ENCODE results near the gene ARHGAP19. TPM values are rescaled to one million over a fixed set of nuclear protein-coding genes. Genes with fewer than 3 reads are reported as not detected.

The ARHGAP19 gene
- total RNA-seq, 2 donors from 2014 or later = 6.8 to 7.6 TPM

DNA sequence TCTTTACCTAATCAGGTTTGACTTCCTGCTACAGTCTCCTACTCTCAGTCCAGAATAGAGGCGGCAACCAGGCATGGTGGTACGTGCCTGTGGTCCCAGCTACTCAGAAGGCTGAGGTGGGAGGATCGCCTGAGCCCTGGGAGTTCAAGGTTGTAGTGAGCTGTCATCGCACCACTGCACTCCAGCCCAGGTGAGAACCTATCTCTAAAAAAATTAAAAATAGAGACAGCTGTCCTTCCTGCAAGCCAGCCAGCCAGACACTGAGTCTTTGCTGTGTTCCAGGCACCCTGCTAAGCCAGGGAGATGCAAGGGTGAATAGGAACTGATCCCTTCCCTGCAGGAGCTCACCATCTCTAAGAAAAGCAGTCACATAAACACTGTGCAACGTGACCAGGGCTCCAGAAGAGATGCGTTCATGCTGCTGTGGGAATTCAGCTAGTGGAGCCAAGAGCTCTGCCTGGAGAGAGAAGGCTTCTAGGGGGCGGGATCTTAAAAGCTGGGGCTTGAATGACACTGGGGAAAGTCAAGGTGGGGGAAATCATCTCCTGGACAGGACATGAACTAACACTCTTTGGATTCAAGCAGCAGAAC lies 84.6 kb downstream of the ARHGAP19 start:
- DNase-seq (ENCODE audit: low spot score) = peak; percentile 19
- intact Hi-C loops (cut with DNase I) = loop anchor here in 1 of 2 donors (5.0 kb wide), 1 partner anchor 136 kb away; no protein-coding TSS in a partner anchor

DNA sequence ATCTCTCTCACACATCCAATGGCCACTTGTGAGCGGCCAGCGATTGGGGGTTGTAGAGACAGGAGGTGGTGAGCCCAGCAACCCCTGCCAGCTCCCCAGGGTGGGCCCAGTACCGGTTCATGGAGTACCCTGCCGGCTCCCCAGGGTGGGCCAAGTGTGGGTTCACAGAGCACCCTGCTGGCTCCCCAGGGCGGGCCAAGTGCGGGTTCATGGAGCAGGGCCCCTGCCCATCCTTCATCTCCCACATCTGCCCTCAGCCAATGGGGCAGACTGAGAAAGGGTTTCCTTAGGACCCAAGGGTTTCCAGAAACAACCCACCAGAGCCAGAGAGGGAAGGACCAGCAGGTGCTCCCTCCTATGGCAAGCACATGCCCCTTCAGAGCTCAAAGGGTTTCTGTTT lies 85.3 kb downstream of the ARHGAP19 start:
- peak; percentile 75 for DNase-seq (ENCODE audit: low spot score)
- intact Hi-C loops (cut with DNase I) = loop anchor here in 1 of 2 donors (5.0 kb wide), 1 partner anchor 135 kb away; no protein-coding TSS in a partner anchor

- DNase-seq (ENCODE audit: low spot score) = peak; percentile 75
These were observed 87.4 kb downstream of the ARHGAP19 start for GRCh38 chr10:97204826-97205679.

GRCh38 chr10:97203220-97203619 lies 89.2 kb downstream of the ARHGAP19 start:
- DNase-seq (ENCODE audit: low spot score) = peak; percentile 63
- intact Hi-C loops (cut with DNase I) = no loop called here

More at GRCh38 chr10:97204826-97205679, 87.4 kb downstream of the ARHGAP19 start:
- intact Hi-C loops (cut with DNase I) = loop anchor here in 1 of 2 donors (5.0 kb wide), 1 partner anchor 133 kb away; no protein-coding TSS in a partner anchor

GRCh38 chr10:97200616-97201015 lies 91.8 kb downstream of the ARHGAP19 start:
- DNase-seq (ENCODE audit: low spot score) = peak; percentile 36
- intact Hi-C loops (cut with DNase I) = no loop called here

- intact Hi-C loops (cut with DNase I) = loop anchor here in 1 of 2 donors (5.0 kb wide), 1 partner anchor 122 kb away; no protein-coding TSS in a partner anchor
- DNase-seq (ENCODE audit: low spot score) = no peak
These were observed 93.3 kb downstream of the ARHGAP19 start for GRCh38 chr10:97199152-97199551.

DNA sequence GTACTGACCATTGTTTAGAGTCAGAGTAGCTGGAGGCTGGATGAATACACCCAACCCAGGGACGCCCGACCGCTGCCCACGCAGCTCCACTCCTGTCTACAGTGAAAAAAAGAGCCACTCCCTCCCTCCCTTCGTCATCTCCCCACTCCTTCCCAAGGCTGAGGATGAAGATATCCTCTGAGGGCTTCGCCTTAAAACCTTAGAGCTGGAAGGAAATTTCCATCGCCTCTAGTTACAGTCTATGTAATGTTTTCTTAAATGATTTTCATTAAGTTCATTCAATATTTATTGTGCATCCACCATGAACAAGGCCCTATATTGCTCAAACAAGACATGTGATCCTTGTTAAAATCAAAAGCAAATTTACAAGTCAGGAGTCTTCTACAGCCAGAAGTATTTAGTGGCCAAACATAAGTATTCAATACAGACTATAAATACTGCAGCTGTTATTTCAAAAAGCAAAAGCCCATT lies 95.4 kb downstream of the ARHGAP19 start:
- DNase-seq (ENCODE audit: low spot score) = peak; percentile 16
- intact Hi-C loops (cut with DNase I) = loop anchor here in 1 of 2 donors (5.0 kb wide), 1 partner anchor 120 kb away; no protein-coding TSS in a partner anchor

DNA sequence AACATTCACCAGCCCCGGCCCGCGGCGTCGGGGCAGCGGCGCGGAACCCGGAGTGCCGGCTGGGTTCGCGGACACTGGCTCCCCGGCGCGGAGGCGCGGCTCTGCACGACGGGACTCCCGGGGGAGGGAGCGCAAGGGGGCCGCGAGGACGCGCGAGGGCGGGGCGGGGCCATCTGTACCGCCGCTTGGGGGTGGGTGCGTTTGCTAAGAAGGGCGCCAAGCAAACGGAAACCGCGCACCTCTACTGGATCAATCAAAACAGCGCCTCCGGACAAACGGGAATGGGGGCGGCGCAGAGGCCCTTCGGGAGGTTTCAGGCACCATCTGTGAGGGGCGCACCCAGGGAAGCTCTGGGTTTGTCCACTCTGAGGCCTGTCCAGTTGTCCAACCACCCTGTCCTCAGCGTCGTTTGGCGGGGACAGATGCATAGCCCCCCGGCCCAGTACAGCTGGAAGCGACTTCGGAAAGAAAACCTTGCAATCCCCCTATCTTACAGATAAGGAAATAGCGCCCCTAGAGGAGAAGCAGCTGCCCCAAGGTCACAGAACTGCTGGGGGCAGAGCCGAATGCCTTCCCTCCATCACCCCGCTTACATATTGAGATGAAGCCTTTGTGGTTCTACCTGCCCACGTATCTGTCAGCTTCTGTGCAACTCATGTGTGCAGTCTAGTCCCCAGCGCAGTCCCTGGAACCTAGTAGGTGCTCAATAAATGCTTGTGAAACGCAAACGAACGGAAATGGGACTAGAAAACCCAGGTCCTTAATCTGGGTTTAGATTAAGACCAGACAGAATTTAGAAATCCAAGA lies 96.0 kb downstream of the ARHGAP19 start:
- DNase-seq (ENCODE audit: low spot score) = peak; percentile 83
- intact Hi-C loops (cut with DNase I) = loop anchor here in 1 of 2 donors (5.0 kb wide), 1 partner anchor 119 kb away; no protein-coding TSS in a partner anchor

- peak; percentile 54 for DNase-seq (ENCODE audit: low spot score)
- intact Hi-C loops (cut with DNase I) = loop anchor here in 1 of 2 donors (5.0 kb wide), 1 partner anchor 118 kb away; no protein-coding TSS in a partner anchor
These were observed 96.7 kb downstream of the ARHGAP19 start for GRCh38 chr10:97195706-97196222.

GRCh38 chr10:97192952-97193435 lies 99.4 kb downstream of the ARHGAP19 start:
- intact Hi-C loops (cut with DNase I) = no loop called here
- DNase-seq (ENCODE audit: low spot score) = peak; percentile 5

- intact Hi-C loops (cut with DNase I) = no loop called here
These were observed 102.0 kb downstream of the ARHGAP19 start for GRCh38 chr10:97190450-97190849.

DNA sequence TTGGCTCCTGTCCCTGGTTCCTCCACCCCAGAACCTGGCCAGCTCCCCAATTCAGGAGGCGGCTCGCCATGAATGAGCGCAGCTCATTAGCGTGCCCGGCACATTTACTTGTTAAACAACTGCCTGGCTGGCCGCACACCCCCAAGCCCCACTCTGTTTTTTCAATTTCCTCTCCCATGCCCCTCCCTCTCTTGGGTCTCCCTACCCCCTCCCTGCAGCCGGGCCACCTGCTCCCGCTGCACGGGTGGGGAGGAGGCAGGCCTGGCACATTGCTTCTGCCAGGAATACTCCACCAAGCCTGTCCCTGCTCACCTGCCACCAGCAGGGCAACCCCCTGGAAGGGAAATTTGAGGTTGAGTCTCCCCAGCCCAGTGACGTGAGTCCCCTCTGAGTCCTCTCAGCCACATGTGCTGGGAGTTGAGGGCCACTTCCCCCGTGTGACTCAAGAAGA lies 104.2 kb downstream of the ARHGAP19 start:
- DNase-seq (ENCODE audit: low spot score) = peak; percentile 40
- intact Hi-C loops (cut with DNase I) = no loop called here

More at GRCh38 chr10:97190450-97190849, 102.0 kb downstream of the ARHGAP19 start:
- DNase-seq (ENCODE audit: low spot score) = no peak

- DNase-seq (ENCODE audit: low spot score) = peak; percentile 45
- intact Hi-C loops (cut with DNase I) = no loop called here
These were observed 105.5 kb downstream of the ARHGAP19 start for GRCh38 chr10:97186911-97187310.

DNA sequence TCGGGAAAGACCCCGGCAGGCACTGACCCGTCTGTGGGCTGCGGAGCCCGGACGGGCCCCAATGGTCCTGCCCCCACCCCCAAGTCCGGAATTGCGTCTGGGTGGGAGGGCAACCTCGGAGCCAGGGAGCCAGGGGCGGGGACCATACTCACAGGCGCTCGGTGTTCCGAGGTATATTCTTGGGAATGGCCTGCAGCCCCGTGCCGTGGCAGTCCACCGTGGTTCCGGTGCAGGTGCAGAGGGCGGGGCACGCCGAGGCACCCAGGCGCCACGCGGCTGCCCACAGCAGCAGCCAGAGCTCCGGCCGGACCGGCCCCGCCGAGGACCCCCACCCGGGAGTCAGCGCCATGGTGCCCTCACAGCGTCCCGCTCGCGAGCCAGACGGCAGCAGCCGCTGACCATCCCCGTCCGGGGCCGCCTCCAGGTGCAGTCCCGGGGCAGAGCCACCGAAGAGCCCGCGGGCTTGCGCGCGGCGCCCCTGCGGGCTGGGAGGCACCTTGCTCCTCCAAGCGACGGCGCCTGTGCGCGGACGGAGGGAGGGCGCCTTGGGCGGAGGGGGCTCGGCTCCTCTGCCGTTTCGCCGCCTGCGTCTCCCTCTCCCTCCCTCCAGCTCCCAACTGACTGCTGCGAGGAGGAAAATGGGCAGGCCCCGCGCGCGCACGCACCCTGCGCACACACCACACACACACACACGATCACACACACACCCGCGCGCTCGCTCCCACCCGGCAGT lies 106.9 kb downstream of the ARHGAP19 start, which contains the start of gene SLIT1:
Gene SLIT1 (minus strand): TSS at position 634 of the 733 bp plus-strand sequence. CDS start 285 bp downstream, at position 349.
- DNase-seq (ENCODE audit: low spot score) = peak; percentile 76
- intact Hi-C loops (cut with DNase I) = no loop called here

DNA sequence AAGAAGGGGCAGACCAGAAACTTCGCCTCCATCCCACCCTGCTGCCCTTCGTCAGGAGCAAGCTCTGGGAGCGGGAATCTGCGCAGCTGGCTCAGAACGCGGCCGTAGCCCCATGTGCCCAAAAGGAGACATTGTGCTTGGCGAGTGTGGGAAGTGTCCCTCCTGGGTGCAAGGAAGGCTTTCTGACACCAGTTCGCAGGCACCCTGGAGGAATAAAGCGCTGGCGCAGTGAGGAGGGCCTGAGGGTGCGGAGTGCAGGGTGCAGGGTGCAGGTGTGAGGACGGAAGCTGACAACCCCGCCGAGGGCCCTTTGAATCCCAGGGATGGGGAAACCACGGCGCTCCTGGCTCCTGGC lies 107.5 kb downstream of the ARHGAP19 start:
- intact Hi-C loops (cut with DNase I) = loop anchor here in 1 of 2 donors (5.0 kb wide), 1 partner anchor 1203 kb away; no protein-coding TSS in a partner anchor
- no peak for DNase-seq (ENCODE audit: low spot score)

DNA sequence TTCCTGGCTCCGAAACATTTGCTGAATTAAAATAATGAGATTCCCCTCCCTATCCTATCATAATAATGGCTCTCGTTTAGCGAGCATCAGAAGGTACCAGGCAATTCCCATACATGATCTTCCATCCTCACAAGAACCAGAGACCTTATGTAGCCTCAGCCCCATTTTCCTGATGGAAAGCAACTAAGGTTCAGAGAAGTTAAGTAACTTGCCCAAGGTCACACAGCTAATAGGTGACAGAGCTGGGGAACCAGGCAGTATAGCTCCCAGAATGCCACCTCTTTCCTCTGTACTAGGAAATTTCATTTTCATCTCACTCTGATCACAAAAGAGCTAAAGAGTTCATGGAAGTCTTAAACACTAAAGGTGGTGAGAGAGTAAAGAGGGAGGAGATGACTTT lies 109.1 kb downstream of the ARHGAP19 start:
- intact Hi-C loops (cut with DNase I) = loop anchor here in 1 of 2 donors (5.0 kb wide), 1 partner anchor 1201 kb away; no protein-coding TSS in a partner anchor
- DNase-seq (ENCODE audit: low spot score) = no peak

DNA sequence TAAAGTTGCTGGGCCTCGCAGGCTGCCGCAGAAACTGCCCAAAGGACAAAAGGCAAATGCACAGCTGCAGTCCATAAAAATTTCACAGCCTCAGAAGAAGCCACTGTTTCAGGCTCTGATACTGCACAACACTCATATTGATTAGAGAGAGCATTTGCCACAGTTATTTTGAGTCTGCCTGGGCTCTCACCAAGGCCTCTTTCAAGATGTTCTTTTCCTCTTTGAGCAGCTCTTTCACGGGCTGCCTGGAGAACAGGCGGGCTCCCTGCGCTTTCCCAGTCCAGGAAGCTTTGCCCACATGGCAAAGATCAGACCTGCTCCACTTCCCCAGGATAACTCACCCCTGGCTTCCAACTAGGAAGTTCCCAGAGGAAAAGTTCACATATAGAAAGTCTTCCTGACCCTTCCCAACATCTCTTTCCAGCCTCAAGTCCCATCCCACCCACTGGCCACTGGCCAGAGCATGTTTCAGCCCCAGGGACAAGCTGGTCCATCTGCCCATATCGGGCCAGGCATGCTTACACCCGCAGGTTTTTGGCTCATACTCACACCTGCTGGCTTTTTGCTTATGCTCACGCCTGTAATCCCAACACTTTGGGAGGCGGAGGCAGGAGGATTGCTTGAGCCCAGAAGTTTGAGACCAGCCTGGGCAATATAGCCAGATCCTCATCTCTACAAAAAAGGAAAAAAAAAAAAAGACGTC lies 110.0 kb downstream of the ARHGAP19 start:
- DNase-seq (ENCODE audit: low spot score) = no peak
- intact Hi-C loops (cut with DNase I) = loop anchor here in 1 of 2 donors (5.0 kb wide), 1 partner anchor 1200 kb away; no protein-coding TSS in a partner anchor

All from posterior vena cava (tissue), 2 donors.